ENCODE results near the gene KRTAP5-6.

DNA sequence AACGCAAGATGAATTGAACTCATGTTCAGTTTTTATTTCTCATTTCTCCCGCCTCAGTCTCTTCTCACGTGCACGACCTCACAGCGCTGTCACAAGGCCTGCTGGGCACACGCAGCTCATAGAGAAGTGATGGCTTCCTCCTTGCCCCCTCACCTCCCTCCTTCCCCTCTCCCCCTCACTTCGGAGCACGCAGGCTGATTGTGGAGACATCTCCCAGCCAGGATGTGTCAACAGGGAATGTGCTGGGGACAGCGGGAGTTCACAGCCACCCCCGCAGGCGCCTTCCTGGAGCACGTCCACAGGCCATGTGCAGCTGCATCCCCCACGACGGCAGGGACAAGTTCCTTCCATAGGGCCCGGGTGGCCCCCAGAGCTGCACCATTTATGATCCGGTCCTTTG, 29.1 kb upstream of the KRTAP5-6 start:
- TF ChIP-seq CTCF (IDR thresholded peaks at IDR 0.05) (no peak), POLR2A (IDR thresholded peaks at IDR 0.05) (no peak)

Measured in uterus (tissue), 2 donors.